NCI-H1105 (cell line): ENCODE data around the gene ZNF417.
"Not testable (repeated sequence)": the region's sequence is repeated elsewhere in the genome, so short reads cannot be mapped to it uniquely, and the experiment has no call there.

ENCODE experiments used
- DNase-seq: peaks from one replicate; lab custom pipeline; 2025; lab: John Stamatoyannopoulos, UW

Gene ZNF417

GRCh38 chr19:57916168-57916995 is at the start of gene ZNF417:
ZNF417 (minus strand) TSS chr19:57916592; CDS start chr19:57916411, 181 bp downstream.
- peak; percentile 96 for DNase-seq

- DNase-seq = no peak
Observed at GRCh38 chr19:57964761-57965160, 48.4 kb upstream of the ZNF417 start.

- DNase-seq = no peak
Observed at GRCh38 chr19:57961785-57962184, 45.4 kb upstream of the ZNF417 start.

- no peak for DNase-seq
Observed at GRCh38 chr19:57954996-57955395, 38.6 kb upstream of the ZNF417 start.

DNA sequence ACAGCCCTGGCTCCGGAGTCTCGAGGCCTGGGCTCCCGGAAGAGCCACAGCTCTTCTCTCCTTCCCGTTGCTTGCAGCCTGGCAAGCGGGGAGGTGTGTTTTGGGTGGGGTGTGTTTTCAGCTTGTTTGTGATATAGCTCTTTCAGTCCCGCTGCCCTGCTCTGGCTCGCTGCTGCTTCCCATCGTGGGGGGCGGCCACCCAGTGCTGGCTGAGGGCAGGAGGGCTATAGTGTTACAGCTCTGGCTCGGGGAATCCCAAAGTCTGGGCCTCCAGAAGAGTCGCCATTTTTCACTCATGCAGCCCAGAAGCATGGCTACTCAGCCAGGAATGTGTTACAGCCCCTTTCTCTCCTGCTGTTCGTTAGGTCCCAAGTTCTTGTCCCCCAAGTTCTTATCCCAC is 33.3 kb upstream of the ZNF417 start:
- no peak for DNase-seq

- no peak for DNase-seq
Observed at GRCh38 chr19:57949296-57949695, 32.9 kb upstream of the ZNF417 start.

DNA sequence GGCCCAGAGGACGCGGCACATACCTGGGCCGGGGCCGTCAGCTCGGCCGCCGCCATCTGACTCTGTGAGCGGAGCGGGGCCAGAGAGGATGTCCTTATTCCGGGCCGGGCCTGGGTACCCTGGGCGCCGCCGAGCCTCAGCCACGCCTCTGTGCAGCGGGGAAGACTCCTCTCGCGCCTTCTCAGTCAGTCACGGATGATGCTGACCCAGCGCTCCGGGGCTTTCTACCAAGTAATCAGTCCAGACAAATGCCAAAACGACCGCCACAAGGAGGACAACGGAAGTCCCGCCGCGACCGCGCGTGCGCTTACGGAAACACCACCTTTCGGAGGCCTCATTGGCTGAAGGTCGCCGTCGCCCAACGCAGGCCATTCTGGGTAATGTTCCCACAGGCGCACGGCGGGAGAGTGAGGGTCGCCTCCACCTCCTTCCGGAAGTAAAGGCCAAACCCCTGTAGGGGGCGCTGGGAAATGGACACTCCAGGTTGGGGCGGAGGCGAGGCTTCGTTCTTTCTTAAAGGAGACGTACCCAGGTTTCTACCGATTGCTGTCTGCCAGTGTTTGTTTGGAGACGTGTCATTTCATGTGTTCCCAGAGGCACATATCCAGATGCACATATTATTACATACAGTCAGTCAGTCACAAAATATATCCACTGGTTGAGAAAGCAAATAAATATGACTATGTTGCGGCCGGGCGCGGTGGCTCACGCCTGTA is 31.2 kb upstream of the ZNF417 start, which contains the start of gene ZNF256:
ZNF256 (minus strand) TSS at position 288 of the 716 bp plus-strand sequence; CDS start at position 56, 232 bp downstream.
- peak; percentile 45 for DNase-seq

- no peak for DNase-seq
Observed at GRCh38 chr19:57947088-57947418, 30.7 kb upstream of the ZNF417 start.

DNA sequence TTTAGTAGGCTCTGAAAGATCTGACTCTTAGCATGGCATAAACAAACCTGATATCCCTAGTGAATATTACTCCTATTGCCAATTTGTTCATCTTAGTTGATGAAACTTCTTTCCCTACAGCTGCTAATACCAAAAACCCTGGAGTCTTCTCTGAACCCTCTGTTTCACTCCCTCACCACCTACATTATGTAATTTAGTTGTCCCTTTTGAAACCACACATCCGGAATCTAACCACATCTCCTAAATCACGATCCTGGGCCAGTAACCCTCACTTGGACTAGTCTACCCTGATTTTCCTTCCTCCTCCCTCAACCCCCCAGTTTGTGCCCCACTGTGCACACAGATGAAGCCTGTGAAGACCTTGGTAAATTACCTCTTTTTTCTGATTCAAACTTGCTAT is 29.9 kb upstream of the ZNF417 start:
- no peak for DNase-seq

DNA sequence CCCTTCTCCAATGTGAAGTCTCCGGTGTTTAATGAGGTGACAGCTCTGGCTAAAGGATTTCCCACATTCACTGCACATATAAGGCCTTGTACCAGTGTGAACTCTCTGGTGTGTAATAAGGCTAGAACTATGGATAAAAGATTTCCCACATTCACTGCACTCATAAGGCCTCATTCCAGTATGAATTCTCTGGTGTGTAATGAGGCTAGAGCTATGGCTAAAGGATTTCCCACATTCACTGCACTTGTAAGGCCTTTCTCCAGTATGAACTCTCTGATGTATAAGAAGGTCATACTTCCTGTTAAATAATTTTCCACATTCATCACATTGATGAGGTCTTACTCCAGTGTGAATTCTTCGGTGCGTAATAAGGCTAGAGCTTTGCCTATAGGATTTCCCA is 25.2 kb upstream of the ZNF417 start:
- DNase-seq = no peak

DNA sequence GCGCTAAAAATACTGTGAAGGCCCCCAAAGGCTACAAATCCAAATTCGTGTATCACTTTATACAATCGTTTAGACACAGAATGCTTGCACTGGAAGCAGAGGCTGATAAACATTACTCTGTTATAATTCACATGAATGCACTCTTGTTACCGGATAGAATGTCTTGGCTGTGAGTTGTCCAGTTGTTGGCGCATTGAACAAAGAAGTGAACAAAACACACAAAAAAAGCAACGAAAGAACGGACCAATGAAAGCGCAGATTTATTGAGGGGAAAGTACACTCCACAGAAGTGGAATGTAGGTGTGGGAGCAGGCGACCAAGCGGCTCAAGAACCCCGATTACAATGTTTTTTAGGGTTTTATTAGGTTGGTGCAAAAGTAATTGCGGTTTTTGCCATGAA is 19.3 kb upstream of the ZNF417 start:
- no peak for DNase-seq

- no peak for DNase-seq
Observed at GRCh38 chr19:57934820-57935665, 18.7 kb upstream of the ZNF417 start, which contains the start of gene ZNF418. ZNF418 (minus strand) TSS chr19:57935402; CDS start chr19:57933822, 1,580 bp downstream.

DNA sequence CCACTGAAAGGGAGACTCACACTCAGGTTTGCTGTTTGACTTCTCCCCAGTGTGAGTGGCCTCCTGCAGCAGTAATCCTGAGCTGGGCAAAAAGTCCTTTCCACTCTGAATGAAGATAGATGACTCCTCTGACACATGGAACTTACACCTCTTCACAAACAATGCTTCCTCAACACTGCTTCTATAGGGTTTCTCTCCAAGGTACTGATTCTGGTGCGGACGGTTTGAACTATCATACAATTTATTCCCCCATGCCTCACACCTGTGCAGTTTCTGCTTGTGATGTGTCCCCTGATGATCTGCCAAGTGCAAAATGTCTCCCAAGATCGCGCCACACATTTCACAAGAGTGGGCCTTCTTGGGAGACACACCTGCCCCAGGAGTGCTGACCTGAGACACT is 11.2 kb upstream of the ZNF417 start:
- DNase-seq = no peak

GRCh38 chr19:57914531-57914930 is 1.9 kb downstream of the ZNF417 start:
- no peak for DNase-seq

DNA sequence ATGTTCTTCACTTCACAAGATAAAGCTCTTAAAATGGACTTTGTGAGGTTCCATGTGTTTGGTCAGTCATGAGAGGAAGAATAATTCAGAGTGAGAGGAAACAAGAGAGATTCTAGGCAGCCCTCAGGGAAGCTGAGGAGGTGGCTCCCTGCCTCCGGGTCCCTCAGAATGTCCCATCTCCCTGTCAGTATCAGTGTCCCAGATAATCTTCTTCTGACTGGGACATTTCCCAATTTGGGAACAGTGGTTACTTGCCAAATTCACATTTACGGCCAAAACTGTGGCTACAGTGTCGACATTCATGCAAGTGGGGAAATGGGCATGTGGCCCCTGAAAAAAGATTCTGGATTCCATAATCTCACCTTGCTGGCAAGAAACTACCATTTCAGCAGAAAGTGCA is 9.0 kb downstream of the ZNF417 start:
- no peak for DNase-seq

DNA sequence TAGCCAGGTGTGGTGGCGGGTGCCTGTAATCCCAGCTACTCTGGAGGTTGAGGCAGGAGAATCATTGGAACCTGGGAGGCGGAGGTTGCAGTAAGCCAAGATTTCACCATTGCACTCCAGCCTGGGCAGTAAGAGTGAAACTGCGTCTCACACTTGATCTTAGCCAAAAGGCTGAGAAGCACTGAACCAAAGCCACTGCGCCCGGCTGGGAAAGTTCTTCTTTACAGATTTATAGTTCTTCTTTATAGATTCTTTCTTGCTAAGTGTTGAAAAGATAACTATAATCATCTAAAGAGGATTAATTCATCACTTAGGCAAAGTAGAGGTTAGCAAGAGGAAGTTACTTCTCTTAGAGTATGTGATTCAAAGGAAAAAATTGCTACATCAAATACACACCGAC is 11.1 kb downstream of the ZNF417 start:
- no peak for DNase-seq

GRCh38 chr19:57903618-57904184 is 12.7 kb downstream of the ZNF417 start:
- no peak for DNase-seq

DNA sequence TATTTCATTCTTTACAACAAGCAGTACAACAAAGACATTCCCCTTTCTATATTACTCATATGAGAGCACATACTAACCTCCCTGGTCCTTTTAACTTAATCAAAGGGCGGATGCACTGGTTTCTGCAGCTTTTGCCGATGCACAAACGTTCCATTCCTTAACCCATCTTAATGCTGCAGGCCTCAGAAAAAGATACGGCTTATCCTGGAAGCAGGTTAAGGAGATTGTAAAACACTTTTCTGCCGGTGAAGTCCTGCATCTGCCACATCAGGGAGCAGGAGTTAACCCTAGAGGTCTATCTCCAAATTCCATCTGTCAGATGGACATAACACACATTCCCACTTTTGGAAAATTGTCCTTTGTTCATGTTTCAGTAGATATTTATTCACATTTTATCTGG is 16.1 kb downstream of the ZNF417 start:
- no peak for DNase-seq

- not testable (repeated sequence) for DNase-seq
Observed at GRCh38 chr19:57890706-57891105, 25.7 kb downstream of the ZNF417 start.

DNA sequence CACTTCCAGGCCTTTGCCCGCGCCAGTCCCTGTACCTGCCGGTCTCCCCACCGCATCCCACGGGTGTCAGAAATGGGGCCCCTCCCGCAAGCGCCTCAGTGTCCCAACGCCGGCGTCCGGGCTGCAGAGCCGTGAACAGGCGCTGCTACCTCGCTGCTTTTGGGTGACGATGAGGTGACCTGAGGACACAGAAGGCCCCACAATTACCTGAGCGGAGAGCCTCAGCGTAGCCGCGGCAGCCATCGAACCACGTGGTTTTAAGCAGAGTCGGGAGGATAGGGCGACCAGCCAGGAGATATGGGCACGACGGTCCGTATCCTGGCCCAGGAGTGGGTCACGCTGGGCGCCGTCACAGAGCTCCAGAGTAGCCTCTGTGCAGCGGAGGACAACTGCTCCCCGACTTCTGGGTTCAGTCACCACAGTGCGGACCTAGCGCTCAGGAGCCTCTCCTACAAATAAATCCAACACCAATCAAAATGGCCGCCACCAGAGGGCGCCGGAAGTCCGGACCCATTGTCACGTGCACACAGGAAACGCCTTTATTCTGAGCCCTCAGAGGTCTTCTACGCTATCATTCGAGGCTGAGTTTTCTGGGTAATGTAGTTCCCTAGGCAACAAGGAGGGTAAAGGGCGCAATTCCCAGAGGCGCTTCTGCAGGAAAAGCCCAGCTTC is 27.7 kb downstream of the ZNF417 start, which contains the start of gene ZNF814:
ZNF814 (minus strand) TSS at position 478 of the 672 bp plus-strand sequence; CDS start at position 243, 235 bp downstream.
- DNase-seq = peak; percentile 55

DNA sequence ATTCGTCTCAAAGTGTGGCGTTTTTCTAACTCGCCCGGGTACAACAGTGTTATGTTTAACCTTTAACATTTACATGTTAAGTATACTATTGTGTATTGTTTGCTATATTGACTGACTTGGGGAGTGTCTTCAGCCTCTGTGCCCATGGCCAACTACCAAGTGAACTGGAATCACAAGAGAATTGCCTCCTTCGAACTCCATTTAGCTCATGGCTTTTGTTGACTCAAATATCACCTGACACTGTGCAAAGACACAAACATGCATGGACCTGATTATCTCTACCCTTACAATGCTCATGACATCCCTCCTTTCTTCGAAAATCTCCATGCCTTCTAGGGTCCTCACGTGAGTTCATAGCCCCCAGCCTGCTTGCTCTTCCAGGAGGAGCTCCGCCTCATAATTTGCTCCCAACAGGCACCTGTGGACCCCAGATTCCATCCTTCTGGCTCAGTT is 28.3 kb downstream of the ZNF417 start:
- DNase-seq = no peak
